ENCODE results near the gene RND3.

Gene RND3

DNA sequence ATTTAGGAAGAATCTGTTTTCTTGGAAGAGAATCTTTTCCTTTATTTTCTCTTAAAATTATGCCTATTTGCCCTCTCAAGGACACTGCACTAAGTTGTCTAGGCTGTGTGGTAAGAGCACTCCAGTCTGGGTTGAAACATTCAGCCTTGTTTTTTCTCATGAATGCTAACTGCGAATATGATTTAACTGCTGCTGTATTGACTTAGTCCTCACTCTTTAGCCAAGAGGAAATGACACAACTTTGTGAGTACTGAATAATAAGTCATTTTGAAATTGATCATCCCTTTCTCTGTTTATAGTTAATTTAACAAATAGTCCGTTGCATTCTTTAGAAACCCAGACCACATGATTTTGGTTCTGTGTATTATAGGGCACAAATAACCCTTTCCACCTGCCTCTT, 4.5 kb upstream of the RND3 start:
- TF ChIP-seq CTCF (conservative IDR thresholded peaks at IDR 0.05) = no peak

GRCh38 chr2:150491430-150491829, 4.0 kb upstream of the RND3 start:
- no peak for TF ChIP-seq CTCF (conservative IDR thresholded peaks at IDR 0.05)

More for the DNA sequence above, 4.5 kb upstream of the RND3 start:
- H3K27ac ChIP-seq = no peak overlapping the region

DNA sequence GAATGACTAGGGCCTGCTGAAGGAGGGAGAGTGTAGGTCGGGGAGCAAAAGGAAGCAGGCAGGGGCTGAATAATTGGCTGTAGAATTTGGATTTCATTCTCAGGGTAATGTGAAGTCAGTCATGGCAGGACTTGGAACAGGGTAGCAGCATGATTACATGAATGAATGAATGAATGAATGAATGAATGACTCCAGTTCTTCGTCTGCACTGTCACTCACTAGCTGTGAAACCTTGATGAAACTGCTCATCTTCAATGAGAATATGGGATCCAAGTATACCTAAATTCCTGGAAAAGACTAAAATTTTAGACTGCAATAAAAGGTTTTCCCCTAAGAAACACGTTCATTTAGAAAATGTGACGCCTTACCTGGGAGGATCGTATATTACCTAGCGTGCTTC, 3.0 kb upstream of the RND3 start:
- TF ChIP-seq CTCF (conservative IDR thresholded peaks at IDR 0.05) = no peak
- H3K27ac ChIP-seq = no peak overlapping the region

More at GRCh38 chr2:150491430-150491829, 4.0 kb upstream of the RND3 start:
- no peak overlapping the region for H3K27ac ChIP-seq

GRCh38 chr2:150486539-150487484, 655 bp downstream of the RND3 start:
- no peak overlapping the region for H3K27ac ChIP-seq
- 0 out of 2 replicates have a peak, but pooled peaks have one; percentile 1 for TF ChIP-seq CTCF (conservative IDR thresholded peaks at IDR 0.05)

GRCh38 chr2:150485871-150486538, 1.5 kb downstream of the RND3 start:
- peak overlapping the region; percentile 21; the same call in 1 of the 2 replicates for H3K27ac ChIP-seq
- peak; percentile 19; the same call in 1 of the 2 replicates for TF ChIP-seq CTCF (conservative IDR thresholded peaks at IDR 0.05)

DNA sequence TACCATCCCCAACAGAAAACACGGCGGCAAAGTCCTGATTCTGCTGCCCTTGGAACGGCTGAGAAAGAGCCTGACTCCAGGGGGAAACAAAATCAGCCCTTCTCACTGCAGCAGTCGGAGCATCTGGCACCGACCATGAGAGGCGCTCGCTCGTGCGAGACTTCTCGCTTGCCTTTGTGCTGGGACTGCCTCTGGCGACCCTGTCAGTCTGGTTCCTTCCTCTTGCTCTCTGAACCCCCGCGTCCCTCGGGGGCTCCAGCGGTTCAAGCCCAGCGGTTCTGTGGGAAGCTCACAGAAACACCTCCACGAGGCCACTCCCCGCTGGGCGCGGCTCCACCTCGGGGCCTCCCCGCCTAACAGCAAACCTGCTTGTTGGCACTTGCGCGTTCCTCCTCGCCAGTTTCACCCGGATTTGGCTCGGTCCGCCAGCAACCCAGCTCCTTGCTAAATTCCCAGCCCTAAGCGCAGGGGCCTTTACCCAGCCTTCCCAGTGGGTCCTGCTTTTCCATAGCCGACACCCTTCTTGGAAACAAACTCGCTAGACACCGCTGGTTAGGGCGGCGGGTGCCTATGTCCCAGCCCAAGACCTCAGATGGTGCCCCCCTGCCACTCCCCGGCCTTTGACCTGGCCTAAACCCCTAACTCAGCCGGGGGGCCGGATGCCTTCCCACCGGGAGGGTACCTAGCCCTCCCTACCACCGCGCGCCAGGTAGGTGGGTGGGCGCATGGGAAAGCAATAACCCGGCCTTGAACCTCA, 2.2 kb downstream of the RND3 start:
- H3K27ac ChIP-seq = peak overlapping the region; percentile 21; the same call in 1 of the 2 replicates
- peak; percentile 55 for TF ChIP-seq CTCF (conservative IDR thresholded peaks at IDR 0.05)
